Stimulated activated CD8-positive, alpha-beta memory T cell treated with anti-CD3 and anti-CD28 coated beads, Interleukin-4, amount 100 ng/mL, for 1 hour (primary cell): ENCODE measurements around the gene HHATL.

Experiments used
- DNase-seq, 2 donors: peaks; one replicate each; pipeline ENCODE4 v3.0.0-alpha.2; 2020; ENCODE audit warnings: low read depth in 2 of 2, low spot score in 1 of 2

HHATL gene, protein sequence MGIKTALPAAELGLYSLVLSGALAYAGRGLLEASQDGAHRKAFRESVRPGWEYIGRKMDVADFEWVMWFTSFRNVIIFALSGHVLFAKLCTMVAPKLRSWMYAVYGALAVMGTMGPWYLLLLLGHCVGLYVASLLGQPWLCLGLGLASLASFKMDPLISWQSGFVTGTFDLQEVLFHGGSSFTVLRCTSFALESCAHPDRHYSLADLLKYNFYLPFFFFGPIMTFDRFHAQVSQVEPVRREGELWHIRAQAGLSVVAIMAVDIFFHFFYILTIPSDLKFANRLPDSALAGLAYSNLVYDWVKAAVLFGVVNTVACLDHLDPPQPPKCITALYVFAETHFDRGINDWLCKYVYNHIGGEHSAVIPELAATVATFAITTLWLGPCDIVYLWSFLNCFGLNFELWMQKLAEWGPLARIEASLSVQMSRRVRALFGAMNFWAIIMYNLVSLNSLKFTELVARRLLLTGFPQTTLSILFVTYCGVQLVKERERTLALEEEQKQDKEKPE

DNA sequence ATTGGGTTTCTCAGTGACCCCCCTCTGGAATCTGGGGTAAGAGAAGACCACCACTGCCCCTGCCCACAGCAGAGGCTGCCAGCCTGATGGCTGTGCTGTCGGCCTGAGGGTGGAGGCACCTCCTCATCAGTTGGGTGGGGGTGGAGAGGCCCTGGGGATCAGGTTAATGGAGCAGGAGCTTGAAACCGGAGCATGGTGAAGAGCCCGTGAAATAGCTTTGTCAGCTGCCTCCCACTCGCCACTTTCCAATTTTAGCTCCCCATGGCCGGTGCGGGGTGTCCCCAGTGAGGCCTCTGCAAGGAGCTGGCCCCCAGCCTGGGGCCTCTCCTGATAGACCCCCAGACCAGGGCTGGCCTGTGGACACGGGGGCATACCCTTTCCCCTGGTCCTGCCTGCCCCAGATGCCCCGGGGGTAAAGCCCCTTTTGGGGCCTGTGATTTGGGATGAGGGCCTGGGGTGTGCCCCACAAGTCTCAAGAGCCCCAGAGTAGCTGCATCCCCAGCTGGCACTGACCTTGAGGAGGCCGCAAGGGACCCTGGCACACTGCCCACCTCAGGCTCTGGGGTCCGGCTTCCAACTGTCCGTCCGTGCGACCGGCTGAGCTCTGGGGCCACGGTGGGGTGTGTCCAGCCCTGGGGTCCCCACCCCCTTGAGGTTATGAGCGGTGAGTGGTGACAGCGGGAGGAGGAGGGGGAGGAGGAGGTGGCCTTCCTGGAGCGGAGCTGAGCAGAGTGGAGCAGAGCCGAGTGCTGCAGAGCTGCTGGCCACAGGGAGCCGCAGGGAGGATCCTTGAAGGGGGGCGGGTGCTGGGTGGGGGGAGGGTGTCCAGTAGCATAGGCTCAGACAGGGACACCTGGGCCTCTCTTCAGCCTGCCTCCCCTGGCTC lies at the start of gene HHATL:
TSS of gene HHATL (minus strand) at position 733 of the 886 bp plus-strand sequence. CDS start 1,972 bp downstream, outside the sequence.
- no peak for DNase-seq

DNA sequence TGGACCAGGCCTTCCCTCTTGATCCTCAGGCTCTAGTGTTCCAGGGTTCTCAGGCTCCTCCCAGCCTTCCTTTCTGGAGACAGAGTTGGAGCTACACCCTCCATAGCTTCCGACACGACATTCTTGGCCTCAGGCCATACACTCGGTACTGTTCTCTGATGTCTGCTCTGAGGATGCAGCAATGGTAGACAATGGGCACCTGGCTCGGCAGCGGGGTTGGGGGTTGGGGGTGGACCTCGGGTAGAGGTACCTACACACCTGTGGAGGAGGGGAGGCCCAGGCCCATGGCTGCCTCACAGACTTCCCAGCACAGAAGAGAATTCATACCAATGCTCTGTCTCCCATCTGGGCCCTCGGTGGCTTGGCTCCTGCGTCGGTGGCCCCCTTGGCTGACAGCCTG lies 49.0 kb upstream of the HHATL start:
- DNase-seq: no peak

DNA sequence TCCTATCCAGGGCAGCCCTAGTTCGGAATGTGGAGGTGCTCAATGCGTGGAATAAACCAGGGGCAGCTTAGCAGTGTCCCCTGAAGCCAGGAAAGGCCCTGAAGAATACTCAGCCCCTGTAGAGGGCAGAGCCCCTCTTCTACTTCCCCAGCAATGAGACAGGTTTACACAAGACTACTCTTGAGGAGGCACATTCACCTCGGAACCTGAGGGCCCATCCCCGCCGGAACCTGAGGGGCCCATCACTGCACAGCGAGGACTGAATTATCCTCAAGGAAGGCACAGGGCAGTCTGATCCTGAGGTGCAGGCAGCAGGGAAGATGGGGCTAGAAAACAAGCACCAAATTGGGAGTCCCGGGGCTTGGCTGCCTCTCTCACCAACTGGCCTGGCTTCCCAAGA lies 48.2 kb upstream of the HHATL start:
- no peak for DNase-seq

DNA sequence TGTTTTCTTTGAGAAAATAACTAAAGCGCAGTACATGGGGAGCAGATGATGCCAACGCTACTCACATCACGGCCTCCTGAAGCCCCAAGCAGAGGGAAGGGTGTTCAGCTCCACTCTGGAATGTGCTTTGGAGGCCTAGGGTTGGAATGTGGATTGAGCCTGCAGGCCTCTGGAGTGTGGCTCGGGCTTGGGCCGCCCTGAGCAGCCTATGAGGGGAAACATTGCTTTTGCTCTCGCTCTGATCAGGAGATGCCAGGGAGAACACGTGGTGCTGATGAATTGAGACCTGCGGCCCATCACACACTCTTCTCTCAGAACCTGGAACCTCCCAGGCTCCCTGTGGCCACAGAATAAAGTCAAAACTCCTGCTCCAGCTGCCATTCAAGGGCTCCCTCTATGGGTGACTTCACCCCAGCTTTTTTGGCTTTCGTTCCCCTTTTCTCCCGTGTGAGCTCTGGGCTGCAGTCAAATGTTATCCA lies 47.2 kb upstream of the HHATL start:
- DNase-seq: no peak

DNA sequence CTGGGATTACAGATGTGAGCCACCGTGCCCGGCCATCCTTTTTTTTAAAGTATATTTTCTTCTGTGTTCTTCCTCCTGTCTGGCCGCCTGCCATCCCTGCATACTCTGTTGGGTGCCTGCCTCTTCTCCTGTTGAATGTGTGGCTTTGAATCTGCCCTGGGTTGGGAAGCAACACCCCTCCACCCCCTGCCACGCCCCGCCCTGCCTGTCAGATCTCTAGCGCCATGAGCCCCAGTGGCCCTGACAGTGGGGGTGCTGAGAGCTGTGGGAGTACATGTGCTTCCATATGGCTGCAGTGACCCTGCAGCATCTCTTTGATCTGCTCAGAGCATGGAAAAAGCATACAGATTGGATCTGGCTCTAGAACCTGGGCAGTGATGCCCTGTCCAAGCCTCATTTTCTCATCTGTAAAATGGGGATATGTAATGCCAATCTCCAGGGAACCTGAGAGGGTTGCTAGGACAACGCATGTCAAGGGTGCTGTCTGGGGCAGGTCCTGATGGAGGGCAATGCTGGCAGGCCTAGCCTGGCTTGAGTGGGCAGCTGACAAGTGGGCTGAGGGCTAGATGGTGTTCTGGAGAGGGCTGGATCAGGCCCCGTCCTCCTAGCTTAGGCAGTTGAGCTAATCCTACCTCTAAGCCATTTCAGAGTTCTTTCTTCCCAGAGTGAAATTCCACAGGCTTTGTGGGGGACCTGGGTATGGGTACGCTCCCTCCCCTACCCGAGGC lies 46.6 kb upstream of the HHATL start:
- DNase-seq: no peak

DNA sequence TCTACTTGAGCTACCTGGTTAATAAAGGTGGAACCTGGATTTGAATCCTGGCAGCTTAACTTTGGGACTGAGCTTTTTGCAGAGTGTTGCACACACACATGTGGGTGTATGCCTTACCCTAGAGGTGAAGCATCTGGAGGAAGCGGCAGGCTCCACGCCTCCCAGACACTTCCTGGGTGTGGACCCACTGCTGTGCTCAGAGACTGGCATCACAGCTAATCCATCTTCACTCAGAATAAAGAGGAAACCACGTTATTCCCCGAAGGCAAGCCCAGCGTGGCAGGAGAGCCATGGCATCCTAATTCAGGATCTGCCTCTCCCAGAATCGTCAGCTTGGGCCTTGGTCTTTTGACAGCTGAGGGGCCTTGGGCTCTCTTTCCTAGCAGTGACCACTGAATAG lies 45.0 kb upstream of the HHATL start:
- DNase-seq: no peak

DNA sequence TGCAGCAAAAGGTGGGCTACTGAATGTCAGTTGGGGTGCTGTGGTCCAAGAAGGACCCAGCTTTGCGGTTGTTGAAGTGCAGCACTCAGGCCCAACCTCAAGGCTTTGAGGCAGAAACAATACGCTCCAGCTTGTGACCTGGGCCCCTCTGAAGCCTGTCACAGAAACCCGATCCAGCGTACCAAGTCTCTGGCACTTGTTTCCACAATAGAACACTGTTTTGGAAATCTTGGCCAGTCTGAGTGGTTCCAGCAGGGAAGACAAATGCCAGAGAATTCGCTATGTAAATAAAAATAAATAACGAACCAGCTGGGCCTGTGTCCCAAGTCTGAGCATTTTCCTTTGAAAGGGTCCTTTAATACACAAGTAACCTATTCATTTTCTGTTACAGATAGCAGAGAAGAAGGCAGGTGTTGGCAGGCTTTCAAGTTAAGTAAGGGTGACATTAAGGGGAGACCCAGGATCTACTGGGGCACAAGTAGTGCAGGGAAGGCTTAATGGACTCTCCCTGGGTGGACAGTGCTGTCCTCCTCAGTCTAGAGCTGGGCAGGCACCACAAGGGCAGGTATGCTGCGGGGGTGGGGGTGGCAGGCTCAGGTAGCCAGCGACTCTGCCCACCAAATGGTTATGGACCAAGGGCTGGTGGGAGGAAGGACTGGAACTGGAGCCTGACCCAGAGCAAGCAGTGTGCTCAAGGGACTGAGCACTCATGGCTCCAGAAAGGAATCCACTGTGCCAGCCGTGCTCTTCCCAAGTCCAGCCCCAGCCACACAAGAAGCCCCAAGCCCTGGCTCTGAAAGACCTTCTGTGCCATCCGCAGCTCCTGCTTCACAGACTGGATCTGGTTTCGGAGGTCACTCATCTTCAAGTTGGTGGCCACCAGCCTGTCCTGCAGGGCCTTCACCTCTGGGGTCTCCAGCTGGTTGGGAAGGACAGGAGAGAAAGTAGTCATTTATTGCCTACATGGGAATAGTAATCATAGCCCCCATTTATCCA lies 44.2 kb upstream of the HHATL start:
- no peak for DNase-seq

DNA sequence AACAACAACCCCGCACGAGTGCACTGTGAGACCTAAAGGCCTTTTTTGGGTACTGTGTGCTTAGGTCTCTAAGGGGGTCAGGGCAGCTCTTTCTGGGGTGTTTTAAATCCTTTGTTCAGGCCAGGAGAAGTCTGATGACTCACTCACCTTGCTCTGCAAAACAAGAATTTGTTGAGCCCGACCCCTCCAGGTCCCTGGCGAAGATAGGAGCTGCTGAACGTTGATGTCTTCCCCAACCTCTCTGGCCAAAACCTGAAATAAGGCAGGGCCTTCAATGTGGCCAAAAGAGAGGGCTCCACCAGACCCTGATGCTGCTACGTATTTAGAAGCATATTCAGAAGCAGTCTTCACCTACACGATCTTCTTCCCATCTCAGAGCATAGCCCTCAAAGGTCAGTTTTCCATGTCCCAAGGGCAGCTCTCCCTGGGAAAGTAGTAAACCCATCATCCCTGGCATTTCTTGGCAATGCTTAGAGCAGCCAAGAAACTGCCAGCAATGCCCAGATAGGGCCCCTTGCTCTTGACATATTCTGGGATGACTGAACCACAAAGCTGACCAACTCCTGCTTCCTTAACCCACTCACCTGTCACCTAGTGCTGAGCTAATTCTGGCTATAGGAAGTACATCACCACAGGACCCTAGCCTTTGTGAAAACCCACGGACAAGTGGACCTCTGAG lies 43.3 kb upstream of the HHATL start:
- no peak for DNase-seq

DNA sequence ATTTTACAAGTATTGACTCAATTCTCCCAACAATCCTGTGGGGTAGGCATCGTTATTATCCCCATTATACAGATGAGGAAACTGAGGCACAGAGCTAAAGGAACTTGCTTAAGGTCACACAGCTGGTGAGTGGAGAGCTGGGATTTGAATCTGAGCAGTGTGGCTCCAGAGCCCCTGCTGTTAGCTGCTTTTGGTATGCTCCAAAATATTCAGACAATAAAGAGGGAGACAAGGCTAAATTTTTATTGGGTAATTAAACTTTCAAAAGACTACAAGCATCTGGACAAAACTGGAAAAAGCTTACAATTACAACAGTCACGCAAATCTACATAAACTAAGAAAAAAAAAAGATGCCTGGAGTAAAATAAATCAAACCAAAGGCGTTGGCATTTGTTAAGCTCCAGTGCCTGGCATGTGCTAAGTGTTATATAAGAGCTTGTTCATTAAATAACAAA lies 42.7 kb upstream of the HHATL start:
- DNase-seq: no peak

DNA sequence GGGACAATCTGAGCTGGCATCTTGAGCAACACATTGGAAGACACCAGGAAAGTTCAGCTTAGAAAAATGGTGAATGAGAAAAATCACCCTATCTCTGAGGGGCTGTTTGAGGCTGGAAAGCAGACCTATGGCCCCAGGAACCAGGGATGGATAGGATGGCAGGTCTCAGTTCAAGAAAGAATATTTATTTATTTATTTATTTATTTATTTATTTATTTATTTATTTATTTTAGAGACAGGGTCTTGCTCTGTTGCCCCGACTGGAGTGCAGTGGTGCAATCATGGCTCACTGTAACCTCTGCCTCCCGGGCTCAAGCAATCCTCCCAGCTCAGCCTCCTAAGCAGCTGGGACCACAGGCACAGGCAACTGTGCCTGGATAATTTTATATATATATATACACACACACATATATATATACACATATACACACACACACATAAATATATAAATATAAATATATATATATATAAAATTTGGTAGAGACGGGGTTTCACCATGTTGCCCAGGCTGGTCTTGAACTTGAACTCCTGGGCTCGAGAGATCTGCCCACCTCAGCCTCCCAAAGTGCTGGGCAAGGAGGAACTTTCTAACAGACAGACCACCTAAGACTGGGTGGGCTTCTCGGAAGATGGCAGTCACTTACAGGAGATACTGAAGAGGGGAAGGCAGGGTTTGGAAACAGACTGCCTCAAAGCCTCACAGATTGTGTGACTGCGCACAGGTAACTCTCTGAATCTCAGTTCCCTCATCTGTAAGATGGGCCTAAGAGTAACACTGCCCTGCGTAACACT lies 40.8 kb upstream of the HHATL start:
- no peak for DNase-seq

DNA sequence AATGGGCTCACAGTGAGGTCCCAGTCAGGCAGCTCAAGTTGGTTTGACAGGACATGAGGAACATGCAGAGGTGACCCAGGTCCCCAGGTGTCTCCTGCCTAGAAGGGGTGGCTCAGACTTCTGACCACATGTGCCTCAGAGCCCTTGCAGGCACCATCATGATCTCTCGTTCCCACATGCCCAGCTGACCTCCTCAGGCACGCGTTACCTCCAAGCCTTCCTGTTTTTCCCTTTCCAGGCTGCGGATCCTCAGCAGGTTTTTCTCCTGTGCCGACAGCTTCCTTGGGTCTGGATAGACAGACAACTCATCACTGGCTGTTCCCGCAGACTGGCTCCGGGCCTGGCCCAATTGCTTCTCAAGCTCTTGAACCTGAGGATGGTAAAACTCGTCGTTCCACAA lies 40.1 kb upstream of the HHATL start:
- DNase-seq: no peak

DNA sequence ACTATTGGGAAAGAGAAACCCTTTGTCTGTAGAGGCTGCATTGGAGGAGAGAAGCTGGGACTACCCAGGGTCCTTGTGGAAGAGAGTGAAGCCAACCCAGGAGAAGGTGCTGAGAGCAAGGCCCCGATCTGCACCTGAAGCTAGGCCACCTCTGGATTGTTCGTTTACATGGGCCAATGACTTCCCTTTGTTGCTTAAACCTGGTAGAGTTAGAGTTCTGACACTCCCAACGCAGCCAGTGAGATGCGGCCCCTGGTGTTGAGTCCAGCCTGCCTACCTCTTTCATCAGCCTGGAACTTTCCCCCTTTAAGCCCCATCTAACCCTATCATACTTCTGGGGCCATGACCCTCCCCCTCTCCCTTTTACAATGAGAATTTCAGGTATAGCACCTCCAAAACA lies 39.7 kb upstream of the HHATL start:
- DNase-seq: no peak

DNA sequence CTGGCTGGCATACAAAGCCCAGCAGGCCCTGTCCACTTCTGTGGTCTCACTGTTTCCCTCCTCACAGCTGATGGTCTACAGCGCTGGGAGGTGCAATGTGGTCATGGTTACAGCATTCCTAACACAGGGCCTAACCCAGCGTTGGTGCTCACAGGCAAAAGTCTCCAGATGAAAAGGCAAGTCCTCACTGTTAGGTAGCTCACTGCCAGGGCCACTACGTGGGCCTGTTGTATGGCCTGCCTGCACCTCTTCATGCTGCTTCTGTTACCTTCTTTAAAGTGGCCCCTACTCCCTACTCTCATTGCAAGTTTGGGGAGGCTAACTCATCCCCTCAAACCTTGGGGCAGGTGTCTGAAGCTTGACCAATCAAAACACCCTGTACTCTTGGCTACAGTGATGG lies 39.2 kb upstream of the HHATL start:
- no peak for DNase-seq

DNA sequence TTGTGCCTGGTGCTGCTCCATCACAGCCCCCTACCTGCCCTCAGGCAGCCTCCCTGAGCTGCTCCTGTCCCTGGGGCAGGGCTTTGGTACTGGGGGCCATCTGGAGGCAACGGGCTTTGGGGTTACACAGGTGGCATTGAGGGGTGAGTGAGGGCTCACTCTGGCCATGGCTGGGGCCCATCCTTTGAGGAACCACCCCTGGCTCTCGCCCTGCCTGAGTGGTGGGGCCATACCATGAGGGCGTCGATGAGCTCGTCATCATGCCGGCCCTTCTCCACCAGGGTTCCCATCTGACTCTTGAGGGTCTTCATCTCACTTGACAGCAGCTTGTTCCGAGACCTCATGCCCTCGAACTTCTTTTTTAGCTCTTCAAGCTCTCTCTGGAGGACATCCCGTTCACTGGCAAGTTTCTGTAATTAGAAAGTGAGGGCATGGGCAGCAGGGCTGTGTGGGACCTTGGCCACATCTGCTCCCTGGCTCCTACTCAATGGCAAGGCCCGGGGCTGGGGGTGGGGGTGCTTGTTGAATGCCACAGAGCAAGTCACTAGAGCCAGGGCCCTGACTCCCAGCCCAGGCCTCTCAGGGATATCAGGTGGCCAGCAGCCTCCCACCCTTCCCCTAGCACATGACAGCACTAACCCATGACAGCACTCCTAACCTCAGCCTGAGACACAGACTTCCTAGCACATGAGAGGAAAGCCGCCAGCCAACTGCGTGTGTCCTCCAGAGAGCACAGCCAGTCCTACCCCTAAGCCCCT lies 37.0 kb upstream of the HHATL start:
- DNase-seq: no peak

DNA sequence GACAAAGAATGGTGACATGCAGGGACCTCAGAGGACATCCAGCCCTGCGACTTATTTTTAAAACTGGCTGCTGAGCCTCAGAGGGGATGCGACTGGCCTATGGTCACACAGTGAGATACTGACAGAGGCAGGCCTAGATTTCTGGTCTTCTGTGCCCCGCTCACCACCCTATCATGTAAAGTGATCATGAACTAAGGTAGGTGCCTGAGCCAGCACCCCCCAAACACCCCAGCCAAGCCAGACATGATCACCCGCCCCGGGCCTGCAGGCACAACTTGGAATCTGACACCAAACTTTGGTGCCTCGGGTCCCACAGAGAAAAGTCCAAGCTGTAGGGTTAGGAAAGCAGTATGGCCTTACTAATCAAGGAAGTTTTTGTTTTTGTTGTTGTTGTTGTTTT lies 33.9 kb upstream of the HHATL start:
- DNase-seq: no peak

DNA sequence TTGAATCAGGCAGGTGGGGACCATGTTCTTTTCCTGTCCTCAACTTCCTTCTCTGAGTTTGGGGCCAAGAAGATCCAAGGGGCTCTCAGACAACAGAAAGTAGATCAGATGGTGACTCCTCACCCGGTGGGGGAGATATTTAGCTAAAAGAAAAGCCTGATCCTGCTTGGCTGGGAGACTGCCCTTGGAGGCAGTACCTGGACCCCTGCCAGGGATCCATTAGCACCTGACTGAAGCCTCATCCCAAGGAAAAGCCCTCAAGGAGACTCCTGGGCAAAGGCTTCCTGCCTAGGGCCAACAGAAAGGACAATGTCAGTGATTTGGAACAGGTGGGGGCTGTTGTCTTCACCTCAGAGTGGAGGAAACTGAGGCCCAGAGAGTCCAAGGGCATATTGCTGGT lies 33.5 kb upstream of the HHATL start:
- no peak for DNase-seq

DNA sequence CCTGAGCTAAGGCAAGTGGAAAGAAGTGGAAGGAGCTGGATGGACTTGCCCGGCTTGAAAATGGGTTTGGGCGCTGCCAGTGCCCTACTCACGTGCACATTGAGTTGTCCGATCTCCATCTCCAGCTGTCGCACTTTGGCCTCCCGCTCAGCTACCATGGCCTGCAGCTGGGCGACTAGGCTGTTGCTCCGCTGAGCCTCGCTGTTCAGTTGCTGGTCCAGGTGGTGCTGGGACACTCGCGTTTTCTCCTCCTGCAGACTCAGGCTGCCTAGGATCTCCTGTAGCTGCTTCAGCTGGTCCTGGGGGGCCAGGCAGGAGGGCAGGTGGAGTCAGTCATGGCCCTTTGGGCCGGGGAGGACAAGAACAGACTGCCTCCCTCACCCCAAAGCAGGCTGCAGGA lies 33.0 kb upstream of the HHATL start:
- no peak for DNase-seq

DNA sequence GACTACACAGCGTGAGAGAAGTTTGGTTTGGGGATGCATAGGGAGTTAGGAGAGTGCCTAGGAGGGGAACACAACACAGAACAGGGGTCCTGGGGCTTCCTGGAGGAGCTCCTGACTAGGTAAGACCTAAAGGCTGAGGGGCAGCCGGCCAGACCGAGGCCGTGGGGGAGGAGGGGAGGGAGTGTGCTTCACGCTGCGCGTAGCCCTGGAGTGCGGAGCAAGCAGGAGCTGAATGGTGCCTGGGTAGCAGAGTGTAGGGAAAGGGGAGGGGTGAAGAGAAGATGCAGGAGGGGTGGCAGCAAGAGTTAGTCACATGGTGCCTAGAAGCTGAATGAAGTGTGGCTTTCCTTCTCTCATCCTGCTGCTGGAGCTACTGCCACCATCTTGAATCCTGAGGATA lies 32.4 kb upstream of the HHATL start:
- no peak for DNase-seq
